Right ventricle myocardium inferior (tissue), 1 donor: Measurements from ENCODE around the gene GPR137. TPM values are rescaled to one million over a fixed set of nuclear protein-coding genes. Genes with fewer than 3 reads are reported as not detected.
"Not testable (repeated sequence)": the region's sequence is repeated elsewhere in the genome, so short reads cannot be mapped to it uniquely, and the experiment has no call there.

Source experiments
- ATAC-seq: fragments of 200-7000 bp; cut with Tn5 transposase; one replicate; pipeline ENCODE4 v1.9.1; 2020; ENCODE audit warnings: mild to moderate bottlenecking, moderate library complexity
- DNase-seq: peaks from one replicate; pipeline ENCODE4 v3.0.0; 2021; ENCODE audit errors: missing footprints
- intact Hi-C: fragments of 100-400 bp; cut with DNase I; formaldehyde crosslinking; loops from one replicate; pipeline ENCODE4 v1.11.0; 2022
- long read RNA-seq: library from polyadenylated mRNA; unstranded; transcript quantifications from one replicate; pipeline ENCODE4 v2.0.0, GENCODE V29; 2021
- total RNA-seq: library from RNA; stranded (reverse); fragmentation: NEBNext Ultra II Directional; extraction: Animal tissue kit (Norgen Biotek cat#: 25700); gene quantifications from one replicate; pipeline ENCODE4 v1.2.1, GENCODE V29; 2021
- donor health status: DM: no; HTN: yes; CAD: no; lungs with severe emphysema.

GPR137 gene, protein sequence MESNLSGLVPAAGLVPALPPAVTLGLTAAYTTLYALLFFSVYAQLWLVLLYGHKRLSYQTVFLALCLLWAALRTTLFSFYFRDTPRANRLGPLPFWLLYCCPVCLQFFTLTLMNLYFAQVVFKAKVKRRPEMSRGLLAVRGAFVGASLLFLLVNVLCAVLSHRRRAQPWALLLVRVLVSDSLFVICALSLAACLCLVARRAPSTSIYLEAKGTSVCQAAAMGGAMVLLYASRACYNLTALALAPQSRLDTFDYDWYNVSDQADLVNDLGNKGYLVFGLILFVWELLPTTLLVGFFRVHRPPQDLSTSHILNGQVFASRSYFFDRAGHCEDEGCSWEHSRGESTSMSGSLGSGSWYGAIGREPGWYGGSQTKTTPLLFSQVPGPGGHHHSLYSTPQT
- 28.6 TPM for total RNA-seq
- long read RNA-seq, transcript GPR137-204 (7 exons, 1,596 nt) = major isoform, 16 of 29 reads
- long read RNA-seq, partial matches to known transcripts = 0 of 29 reads
- long read RNA-seq, other reads (novel, unspliced or antisense) = 13 of 29 reads

DNA sequence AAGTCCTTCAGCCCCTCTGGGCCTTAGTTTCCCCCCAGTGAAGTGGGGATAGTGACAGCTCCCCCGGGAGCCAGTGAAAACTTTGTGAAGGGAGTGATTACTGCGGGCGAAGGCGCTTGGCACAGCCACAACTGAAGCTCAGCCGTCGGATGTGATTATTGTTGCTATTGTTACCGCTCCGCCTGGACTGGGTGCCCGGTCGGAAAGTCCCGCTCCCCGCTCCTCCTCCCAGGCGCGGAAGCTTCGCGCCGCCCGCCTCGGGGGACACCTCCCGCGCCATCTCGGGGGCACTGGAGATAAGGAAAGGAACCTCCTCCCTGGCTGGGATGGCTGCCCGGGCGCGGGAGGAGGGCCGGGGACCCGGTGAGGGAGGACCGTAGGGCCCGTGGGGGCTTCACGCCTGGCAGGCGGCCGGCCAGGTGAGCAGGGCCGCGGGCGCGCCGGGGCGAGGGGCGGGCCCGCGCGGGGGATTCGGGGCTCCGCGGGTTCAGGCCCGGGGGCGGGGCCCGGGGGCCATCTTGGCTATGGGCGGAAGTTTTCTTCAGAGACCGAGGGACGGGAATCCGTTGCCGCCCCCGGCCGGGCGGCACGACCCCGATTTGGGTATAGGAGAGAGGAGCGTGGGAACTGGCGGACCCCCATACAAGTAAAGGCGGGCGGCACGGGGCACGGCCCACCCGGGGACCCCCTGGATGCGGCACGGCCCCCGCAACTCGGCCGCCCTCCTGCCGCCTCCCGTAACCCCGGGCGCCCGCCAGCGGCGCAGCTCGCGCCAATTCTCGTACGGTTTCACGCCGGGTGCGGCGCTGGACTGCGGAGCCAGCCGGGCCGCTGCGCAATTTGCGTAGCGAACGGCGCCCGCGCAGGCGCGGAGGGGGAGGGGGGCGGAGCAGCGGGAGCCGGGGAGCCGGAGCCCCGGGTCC is at the start of gene GPR137:
GPR137 (plus strand) TSS at position 887 of the 923 bp plus-strand sequence. CDS start 677 bp downstream, outside the sequence.
- ATAC-seq = peak; percentile 74
- peak; percentile 93 for DNase-seq
- intact Hi-C loops = loop anchor here (1.0 to 5.0 kb wide), 3 partner anchors 15 to 83 kb away; partner anchors contain the start of gene ESRRA

DNA sequence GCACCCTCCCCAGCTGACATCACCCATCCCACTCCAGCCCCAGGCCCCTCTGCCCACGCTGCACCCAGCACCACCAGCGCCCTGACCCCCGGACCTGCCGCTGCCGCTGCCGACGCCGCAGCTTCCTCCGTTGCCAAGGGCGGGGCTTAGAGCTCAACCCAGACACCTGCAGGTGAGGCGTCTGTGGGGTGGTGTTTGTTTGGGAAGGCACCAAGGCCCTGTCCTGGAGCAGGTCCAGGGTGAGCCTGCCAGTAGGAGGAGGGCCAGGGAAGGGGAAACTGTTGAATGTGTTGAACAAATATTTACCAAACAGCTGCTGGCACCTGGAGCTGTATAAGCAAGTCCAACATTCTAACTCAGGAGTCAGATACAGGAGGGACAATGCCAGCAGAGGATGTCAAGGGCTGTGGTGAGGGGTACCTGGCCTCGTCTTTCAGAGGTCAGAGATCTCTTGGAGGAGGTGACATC is 48.1 kb upstream of the GPR137 start:
- intact Hi-C loops = no loop called here
- DNase-seq (no peak), ATAC-seq (no peak)

DNA sequence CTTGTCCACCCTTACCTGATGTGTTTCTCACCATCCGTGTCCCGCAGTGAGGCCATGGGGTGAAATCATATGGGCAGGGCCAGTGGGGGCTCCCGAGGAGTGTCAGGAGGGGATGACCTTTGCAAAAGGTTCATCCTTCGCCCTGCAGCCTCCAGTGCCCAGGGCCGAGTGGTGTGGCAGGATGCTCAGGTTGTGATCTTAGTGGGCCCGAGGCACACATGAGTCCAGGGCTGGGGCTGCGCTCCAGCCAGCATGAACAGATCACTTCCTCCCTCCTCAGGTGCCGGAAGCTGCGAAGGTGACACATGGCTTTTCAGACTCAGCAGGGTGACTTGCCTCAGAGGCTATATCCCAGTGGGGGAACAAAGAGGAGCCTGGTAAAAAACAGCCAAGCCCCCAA is 47.6 kb upstream of the GPR137 start:
- intact Hi-C loops = no loop called here
- DNase-seq (no peak), ATAC-seq (no peak)

DNA sequence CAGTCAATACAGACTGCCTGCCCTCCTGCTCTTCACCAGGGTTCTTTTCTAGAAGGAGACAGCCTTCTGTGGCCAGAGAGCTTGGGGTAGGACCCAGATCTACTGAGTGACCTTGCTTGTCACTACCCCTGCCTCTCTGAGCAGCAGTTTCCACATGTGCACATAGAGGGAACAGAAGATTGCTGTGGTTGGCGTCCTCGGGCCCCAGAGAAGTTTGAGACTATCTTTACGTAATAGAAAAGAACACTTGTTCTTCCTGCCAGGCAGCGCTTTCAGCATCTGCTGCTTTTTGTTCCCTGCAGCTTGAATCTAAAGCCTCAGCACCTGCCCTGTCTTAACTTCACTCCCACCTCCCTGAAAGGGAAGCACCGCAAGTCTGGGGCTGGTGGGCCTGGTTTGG is 46.6 kb upstream of the GPR137 start:
- intact Hi-C loops = no loop called here
- no peak for DNase-seq
- ATAC-seq = no peak

DNA sequence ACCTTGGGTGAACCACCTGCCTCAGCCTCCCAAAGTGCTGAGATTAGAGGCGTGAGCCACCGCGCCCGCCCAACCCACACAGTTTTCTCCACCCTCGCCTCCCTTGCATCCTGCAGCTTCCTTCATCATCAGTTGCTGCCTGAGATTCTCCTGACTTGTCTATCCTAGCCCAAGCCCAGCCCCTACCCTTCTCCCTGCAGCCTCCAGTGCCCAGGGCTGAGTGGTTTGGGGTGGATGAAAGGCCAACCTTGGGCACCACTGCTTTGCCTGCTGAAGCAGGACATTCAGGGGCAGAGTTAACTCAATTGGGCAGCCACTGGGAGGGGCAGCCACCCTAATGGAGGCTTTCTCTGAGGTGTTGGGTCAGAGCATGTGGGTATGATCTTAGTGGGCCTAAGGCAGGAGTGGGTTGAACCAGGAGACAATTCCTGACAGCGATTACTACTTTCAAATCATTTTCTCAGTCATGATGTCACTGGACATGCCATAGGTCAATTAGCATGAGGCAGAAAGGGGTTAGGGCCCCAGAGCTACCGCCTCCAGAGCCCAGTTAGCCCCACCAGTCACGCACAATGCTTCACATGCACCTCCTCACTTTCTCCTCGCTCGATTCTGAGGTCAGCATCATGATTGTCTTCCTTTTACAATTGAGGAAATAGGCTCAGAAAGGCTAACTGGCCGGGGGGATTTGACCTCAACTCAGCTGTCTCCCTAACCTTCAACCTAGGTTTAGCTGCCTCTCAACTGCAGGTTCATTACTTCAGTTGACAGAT is 45.8 kb upstream of the GPR137 start:
- no peak for DNase-seq
- ATAC-seq = no peak
- intact Hi-C loops = loop anchor here (2.0 kb wide), 1 partner anchor 65 kb away; the partner anchor contains the start of gene ESRRA

DNA sequence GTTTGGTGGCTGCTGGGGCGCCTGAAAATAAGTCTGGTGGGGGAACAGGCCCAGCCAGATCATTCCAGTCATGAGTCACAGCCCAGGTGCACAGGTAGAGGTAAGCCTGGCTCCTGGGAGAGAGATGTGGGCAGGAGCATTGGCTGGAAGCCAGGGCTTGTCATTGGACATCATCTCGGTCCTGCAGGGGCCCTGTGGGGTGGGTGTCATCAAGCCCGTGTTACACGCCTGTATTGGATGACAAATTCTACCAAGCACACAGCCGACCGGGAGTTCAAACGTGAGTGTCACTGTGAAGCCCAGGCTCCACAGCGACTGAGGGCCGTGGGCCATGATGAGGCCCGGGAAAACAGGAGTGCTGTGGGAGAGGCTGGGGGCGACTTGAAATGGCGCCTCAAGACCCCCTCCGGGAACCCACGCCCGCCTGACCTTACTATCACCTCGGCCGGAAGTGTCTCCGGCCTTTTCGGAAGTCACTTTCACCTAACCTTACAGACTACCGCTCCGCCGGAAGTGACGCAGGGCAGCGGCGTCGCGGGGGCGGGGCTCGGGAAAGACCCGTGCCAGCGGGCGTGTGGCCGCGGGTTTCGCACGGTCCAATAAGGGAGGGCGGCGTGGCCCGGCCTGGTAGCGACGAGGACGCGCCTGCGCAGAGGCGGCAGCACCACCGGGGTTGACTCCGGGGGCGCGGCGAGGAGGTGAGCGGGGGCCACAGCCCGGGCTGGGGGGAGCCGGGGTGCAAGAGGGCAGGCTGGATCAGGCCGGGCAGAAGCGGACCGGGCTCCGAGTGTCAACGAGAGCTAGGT is 45.0 kb upstream of the GPR137 start, which contains the start of gene FKBP2:
FKBP2 (plus strand) TSS at position 661 of the 806 bp plus-strand sequence. CDS start 1,293 bp downstream, outside the sequence.
- intact Hi-C loops = loop anchor here (2.0 kb wide), 1 partner anchor 64 kb away; the partner anchor contains the start of gene ESRRA
- peak; percentile 99 for DNase-seq
- ATAC-seq = peak; percentile 81

DNA sequence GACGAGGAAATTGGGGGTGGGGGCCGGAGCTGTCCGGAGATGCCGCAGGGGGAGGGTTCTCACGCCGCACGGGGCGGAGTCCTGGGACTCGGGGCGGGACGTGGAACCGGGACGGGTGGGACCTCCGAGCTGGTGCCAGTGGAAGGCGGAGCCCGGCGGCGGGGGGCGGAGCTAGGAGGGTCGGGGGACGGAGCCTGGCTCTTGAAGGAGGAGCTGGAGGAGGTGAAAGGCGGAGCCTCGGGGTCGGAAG is 44.5 kb upstream of the GPR137 start:
- intact Hi-C loops = loop anchor here (2.0 kb wide), 1 partner anchor 64 kb away; the partner anchor contains the start of gene ESRRA
- ATAC-seq (peak; percentile 90), DNase-seq (peak; percentile 99)

DNA sequence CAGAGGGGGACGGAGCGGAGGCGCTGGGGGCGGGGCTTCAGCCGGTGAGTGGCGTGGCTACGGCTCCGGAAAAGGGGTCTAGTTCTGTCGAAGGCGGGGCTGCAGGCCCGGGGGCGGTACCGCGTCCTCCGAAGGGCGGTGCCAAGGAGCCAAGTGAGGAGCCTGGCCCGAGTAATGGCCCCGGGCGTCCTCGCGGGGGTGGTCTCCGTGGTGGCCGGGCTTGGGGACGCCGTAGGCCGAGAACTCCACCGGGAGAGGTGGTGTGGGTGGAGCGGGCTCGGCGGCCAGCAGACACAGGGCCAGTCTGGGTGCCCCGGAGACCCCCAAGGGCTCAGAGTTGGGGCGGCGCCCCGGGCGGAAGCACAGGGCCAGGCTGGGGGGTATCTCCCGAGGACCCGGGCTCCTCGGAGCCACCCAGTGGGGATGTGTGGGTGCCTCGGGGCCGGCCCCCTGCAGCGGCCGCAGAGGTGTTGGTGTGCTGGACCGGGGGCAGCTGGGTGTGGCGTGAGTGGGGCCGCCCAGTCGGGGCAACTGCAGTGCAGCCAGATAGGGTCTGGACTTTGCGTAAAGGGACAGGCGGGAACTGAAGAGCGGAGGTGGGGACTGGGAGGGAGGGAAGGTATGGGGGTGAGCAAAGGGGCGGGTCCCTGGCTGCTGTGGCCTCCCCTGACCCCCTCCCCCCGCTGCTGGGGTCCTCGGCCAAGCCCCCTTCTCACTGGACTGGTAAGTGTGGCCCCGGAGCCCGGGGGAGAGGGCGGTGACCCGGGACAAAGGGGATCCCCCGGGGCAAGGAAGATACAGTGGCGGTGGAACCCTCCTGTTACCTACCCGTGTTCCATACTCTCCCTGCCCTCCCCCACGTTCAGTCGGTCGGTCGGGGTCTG is 43.9 kb upstream of the GPR137 start:
- intact Hi-C loops = loop anchor here (2.0 kb wide), 1 partner anchor 63 kb away; the partner anchor contains the start of gene ESRRA
- DNase-seq (no peak), ATAC-seq (peak; percentile 4)

DNA sequence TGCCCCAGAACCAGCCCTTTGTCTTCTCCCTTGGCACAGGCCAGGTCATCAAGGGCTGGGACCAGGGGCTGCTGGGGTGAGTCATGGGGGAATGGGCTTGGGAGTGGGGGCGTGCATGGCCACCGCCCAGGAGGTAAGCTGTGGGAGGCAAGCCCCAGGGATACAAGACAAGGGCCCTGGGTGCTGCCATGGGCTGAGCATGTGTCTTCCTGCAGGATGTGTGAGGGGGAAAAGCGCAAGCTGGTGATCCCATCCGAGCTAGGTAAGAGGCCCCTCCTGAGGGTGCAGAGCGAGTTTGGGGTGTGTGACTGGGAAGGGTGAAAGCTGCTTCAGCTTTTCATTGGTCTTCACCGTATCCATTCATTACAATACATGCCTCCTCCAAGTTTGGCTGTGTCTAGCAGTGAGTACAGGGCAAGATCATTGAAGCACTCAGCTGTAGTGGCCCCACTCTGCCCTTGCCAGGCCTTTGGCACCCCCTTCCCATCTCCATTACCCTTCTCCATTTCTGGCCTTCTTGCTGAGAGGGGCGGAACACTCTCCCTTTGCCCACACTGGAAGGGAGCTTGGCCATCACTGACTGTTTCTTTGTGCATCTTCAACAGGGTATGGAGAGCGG is 42.3 kb upstream of the GPR137 start:
- DNase-seq = no peak
- intact Hi-C loops = no loop called here
- ATAC-seq = no peak

DNA sequence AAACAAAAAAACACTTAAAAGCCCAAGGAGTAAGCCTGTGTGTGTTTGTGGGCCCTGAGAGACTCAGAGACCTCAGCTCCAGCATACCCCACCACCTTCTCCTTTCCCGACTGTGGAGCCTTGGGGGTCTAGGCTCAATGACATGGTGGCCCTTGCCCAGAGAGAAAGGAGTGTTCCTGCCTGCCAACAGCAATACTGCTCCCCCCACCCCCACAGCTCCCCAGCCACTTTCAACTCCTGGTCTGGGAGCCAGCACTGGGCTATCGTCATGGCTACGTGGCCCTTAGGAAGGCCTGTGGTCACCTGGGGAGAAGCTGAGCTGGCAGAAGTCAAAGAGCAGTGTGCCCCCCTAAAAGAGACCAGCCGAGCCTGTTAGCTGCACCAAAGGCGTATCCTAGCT is 41.5 kb upstream of the GPR137 start:
- intact Hi-C loops = no loop called here
- ATAC-seq (no peak), DNase-seq (no peak)

DNA sequence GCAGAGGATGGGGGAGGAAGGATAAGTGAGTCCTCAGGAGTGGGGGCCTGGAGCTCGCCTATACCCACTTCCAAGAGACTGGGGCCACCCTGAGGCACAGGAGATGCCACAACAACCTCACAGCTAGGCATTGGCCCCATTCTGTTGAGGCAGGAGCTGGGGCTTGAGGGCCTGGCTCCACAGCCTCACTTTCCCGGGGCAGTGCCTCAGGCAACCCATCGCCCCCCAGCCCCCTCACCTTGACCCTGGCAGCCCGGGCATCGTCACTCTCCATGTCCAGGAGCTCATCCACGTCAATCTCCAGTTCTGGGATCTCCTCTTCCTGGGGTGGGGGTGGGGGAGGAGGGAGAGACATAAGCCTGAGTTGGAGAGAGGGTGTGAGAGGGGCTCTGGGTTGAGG is 40.7 kb upstream of the GPR137 start:
- ATAC-seq = no peak
- DNase-seq = no peak
- intact Hi-C loops = no loop called here

DNA sequence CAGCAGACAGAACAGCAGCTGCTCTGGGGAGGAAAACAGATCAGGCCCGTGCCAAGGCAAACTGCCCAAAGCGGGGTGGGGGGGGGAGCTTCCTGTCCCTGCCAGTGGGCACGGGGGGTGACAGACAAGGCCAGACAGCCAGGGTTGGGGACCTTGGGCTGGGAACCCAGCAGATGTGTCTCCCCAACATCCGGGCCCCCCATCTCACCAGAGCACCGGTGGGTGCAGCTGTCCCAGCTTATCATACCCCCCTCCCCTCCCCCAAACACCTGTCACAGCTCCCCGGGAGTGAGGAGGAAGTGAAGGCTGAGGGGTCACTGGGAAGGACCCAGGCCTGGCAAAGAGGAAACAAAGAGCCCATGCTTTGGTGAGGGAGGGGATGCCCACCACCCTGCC is 40.2 kb upstream of the GPR137 start:
- ATAC-seq (no peak), DNase-seq (no peak)
- intact Hi-C loops = no loop called here

DNA sequence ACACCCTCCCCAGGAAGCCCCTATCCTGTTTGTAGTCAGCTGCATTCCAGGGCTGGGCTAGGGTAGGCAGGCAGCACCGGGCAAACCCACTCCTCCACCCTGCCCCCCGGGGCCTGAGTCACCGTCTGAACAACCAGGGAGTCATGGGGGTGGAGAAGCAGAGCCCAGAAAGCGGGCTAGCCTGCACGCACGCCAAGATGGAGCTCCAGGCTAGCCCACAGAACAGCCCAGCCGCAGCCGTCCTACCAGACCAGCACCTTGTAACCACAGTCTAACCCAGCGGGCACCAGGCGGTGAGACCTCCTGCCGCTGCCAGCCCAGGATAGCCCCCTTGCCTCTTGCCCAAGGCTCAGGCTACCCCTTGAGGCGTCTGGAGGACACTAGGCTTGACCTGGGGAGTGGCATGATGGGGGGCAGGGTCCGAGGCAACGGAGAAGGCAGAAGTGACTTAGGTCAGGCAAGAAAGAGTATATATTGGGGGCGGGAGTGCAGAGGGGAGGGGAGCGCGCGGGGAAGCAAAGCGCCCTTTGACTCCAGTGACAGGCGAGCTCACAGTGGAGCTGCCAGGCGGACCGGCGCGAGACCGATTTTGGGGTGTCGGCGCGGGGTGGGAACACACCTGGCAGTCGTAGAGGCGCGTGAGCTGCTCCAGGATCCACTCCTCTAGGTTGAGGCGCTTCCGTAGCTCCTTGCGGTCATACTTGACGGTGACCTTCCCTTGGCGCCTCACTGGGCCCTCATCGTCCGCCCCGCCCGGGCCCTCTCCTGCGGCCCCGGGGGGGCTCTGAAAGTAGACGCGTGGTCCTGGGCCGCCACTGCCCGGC is 39.6 kb upstream of the GPR137 start:
- ATAC-seq (no peak), DNase-seq (peak; percentile 83)
- intact Hi-C loops = no loop called here

DNA sequence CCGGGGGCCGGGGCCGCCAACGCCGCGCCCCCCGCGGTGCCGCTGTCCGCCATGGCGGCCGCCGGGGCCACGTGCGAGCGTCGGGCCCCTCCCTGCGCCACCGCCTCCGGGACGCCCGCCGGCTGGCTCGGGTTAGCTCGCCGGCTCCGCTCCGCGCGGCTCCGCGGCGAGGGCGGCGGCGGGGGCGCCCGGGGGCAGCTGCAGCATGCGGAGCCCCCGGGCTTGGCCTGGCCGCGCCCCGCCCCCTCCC is 39.1 kb upstream of the GPR137 start:
- ATAC-seq, intact Hi-C loops, DNase-seq: not testable (repeated sequence)

DNA sequence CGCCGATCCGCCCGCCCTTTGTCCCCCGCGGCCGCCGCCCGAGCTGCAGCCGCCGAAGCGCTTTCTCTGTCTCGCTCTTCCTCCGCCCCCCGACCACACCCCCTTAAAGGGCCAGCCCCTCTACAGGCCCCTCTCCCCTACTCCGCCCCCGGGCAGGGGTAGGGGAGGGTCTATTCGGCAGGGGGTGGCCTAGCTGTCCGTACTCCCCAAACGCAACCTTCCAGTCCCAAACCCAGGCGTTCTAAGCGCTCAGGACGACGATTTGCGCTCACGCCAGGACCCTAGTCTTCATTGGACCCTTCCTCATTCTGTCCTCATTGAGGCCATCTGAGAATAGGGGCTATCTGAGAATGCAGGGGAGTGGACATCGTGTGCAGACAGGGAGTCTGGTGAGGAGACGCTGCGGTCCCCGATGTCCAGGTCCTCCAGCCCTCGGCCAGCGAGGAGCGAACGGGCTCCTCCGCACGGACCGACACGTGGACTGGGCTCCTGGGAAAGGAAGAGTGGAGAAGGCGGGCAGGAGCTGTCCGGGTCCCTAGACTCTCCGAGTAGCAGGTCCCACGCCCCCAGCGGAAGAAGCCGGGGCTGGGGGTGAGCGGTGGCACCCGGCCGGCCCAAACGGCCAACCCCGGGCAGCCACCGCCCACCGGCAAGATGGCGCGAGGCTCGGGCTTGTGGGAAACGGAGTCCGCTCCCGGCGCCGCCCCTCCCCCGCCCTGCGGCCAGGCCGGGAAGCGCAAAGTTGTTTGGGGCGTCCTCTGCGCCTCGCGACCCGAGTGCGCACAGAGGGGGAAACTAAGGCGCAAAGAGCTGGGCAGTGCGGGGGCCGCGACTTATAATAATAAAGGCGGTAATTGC is 38.5 kb upstream of the GPR137 start, which contains the start of gene PPP1R14B:
PPP1R14B (minus strand) TSS at position 73 of the 858 bp plus-strand sequence. CDS start 270 bp downstream, outside the sequence.
- DNase-seq (peak; percentile 95), ATAC-seq (peak; percentile 73)
- intact Hi-C loops = no loop called here
